Tongue (tissue), 2 donors: ENCODE results near the gene ZFC3H1. TPM values are rescaled to one million over a fixed set of nuclear protein-coding genes. Genes with fewer than 3 reads are reported as not detected.
"Not testable (repeated sequence)": the region's sequence is repeated elsewhere in the genome, so short reads cannot be mapped to it uniquely, and the experiment has no call there.

ENCODE experiments used
- DNase-seq: peaks from one replicate; pipeline ENCODE4 v3.0.0-alpha.2; 2015
- total RNA-seq: library from RNA; depleted of rRNA; stranded (reverse); fragments of >200 nt; gene quantifications from one replicate; pipeline ENCODE4 v1.2.3, GENCODE V29; 2014

The ZFC3H1 gene
- total RNA-seq: 66.1 TPM

GRCh38 chr12:71663561-71664410, at the start of gene ZFC3H1, which contains the start of gene THAP2:
ZFC3H1 (minus strand) TSS chr12:71663848; CDS start chr12:71663610, 238 bp downstream.
THAP2 (plus strand) TSS chr12:71664301; CDS start chr12:71664510, 209 bp downstream.
- peak; percentile 99 for DNase-seq

DNA sequence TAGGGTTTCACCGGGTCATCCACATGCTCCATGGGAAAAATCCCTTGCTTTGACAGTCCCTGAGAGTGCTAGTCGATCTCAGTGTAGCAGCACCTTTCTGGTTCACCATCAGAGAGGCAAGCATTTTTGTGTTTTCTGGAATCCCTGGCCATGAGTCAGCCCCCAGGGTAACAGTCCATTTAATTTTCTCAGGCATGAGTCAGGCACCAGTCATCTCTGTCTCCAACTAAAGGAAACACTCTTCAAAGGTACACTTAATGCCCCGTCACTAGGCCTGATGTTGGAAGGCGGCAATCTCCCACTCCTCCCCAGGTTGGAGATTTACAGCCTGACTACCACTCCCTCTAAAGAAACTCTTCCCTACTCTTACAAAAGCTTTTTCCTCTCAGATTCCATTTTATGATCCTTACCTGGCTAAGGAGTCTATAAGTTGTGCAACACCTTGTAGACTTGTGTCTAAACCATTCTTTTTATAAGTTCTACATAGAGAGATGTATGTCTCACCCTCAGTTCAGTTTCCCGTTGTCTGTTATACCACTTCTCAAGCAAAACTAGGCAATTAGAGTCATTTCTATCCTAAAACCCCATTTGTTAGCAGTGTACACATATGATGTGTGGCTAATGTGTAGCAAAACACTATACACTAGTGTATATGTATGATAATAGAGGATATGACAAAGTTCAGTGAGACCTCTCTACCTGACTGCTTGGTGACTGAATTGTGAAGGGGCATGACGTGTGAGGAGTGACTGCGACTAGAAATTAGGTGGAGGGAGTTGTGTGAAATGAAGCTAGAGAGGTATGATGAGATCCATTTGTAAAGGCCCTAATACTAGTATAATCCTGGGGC, 46.9 kb upstream of the ZFC3H1 start:
- DNase-seq: no peak

- no peak for DNase-seq
Observed at GRCh38 chr12:71708658-71709057, 45.0 kb upstream of the ZFC3H1 start.

GRCh38 chr12:71704920-71705319, 41.3 kb upstream of the ZFC3H1 start:
- no peak for DNase-seq

DNA sequence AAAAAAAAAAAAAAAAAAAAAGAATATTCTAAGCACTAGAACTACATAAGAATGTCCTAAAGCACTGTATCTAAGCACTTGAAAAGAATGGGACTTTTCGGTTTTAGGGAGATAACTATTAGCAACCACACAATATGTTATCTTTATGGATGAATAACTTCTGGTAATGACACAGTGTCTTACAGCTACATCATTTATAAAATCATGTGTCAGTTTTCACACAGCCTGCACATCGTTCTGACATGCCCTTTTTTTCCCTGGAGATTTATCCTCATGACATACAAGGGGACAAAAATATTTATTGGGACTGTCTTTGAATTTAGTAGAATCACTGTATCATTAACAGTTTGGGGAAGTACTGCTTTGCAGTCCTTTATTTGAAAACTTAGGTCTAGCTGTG, 39.6 kb upstream of the ZFC3H1 start:
- no peak for DNase-seq

- no peak for DNase-seq
Observed at GRCh38 chr12:71702590-71702989, 38.9 kb upstream of the ZFC3H1 start.

GRCh38 chr12:71702181-71702580, 38.5 kb upstream of the ZFC3H1 start:
- not testable (repeated sequence) for DNase-seq

DNA sequence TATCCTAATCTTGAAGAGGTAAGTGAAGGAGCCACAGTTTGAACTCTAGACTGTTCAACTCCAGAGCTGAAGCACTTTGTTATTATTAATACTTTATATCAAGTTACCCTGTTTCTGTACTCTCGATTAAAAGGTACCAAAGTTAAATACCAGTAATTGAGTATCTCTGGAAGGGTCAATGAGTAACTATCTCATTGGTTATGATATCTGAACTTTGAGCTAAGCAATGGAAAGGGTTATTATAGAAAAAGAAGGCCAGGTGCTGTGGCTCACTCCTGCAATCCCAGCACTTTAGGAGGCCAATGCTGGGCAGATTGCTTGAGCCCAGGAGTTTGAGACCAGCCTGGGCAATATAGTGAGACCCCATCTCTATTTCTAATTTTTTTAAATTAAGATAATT, 32.1 kb upstream of the ZFC3H1 start:
- DNase-seq: no peak

DNA sequence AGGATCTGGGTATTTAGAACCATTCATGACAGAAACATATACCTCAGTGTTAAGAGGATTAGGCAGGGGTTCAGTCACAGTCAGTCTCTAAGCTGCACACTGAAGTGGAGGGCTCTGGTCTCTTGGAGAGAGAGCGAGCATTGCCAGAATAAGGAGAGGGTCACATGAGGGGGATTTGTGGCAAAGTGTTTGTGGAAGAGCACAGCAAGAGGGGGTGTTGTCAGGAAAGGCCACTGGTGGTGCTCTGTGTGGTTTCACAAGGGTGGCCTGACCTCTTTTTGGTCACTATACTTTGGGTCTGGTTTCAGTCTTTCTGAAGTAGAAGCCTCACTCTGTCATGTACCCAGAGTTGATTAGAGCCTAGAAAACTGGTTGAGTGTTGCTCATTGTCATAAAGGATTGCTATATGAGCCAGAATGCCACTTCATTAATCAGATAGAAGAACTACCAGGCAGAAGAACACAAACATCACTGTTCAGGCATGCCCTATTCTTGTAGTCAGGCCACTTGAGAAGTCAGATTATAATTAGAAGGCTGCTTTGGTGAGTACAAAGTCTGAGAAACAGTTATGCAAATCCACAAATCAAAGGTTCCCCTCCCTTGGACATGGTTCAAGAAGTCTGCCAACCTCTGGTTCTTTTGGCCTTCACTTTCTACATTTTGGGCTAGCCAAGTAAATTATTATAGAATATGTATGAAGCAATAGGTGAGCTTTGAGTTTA, 30.6 kb upstream of the ZFC3H1 start:
- DNase-seq: peak; percentile 32

DNA sequence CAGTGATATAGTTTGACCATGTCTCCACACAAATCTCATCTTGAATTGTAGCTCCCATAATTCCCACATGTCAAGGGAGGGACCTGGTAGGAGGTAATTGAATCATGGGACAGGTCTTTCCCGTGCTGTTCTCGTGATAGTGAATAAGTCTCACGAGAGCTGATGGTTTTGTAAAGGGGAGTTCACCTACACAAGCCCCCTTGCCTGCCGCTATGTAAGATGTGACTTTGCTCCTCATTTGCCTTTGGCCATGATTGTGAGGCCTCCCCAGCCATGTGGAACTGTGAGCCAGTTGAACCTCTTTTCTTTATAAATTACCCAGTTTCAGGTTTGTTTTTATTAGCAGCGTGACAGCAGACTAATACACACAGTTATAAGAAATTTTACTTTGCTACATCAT, 30.0 kb upstream of the ZFC3H1 start:
- not testable (repeated sequence) for DNase-seq

DNA sequence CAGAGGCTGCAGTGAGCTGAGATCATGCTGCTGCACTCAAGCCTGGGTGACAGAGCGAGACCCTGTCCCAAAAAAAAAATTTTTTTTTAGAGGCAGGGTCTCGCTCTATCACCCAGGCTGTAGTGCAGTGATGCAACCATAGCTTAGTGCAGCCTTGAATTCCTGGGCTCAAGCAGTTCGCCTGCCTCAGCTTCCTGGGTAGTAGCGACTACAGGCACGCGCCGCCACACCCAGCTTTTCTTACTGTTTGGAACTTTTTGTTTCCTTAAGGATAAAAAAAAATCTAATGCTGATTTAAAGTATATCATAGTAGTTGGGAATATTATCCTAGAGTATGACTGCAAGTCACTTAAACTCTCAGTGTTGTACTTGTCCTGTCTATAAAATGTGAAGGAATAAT, 29.5 kb upstream of the ZFC3H1 start:
- DNase-seq: no peak

GRCh38 chr12:71691504-71692129, 28.0 kb upstream of the ZFC3H1 start:
- peak; percentile 42 for DNase-seq

GRCh38 chr12:71688961-71689570, 25.4 kb upstream of the ZFC3H1 start:
- DNase-seq: no peak

- not testable (repeated sequence) for DNase-seq
Observed at GRCh38 chr12:71687172-71687571, 23.5 kb upstream of the ZFC3H1 start.

DNA sequence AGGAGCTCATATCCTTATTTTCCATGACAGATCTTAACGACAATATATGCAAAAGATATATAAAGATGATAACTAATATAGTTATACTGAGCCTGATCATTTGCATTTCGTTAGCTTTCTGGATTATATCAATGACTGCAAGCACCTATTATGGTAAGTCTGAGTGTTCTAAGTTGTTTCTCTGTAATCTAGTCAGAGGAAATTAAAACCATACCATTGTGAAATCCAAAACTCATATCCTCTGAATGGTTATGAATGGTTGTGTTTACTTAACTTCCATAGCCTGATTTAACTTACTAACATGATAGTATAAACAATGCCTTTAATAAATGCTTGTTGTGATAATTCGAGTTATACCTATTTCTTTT, 23.0 kb upstream of the ZFC3H1 start:
- no peak for DNase-seq

DNA sequence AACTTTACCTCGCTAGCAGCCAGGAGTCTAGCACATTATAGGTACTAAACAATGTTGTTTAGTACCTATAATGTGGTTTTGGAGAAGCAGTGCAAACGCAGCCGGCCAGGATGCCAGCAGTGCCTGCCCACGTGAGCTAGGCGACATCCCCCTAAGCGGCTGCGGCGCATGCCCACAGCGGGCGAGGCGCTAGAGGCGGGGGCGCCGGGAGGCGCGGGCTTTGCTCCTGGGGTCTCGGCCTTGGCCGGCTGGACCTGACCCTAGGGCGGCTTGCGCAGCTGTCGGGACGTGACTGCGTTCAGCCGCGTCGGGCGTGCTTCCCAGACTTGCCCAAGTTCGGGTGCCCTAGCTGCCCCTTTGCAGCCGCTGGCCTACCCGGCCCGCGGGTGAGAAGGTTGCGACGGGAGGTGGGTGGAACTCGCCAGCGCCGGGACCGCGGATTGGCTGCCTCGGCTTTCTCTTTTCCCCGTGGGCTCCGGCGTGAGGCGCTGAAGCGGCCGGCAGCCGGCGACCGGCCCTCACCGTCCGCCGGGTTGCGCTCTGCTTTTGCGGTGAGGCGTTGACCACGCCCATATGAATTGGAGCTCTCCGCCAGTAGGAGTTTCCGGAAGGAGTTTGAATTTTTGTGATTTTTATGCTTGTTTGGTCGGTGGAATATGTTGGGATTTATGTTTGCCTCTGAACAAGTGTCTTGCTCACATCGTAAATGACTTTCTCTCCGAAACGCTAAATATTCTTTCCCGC, 22.4 kb upstream of the ZFC3H1 start, which contains the start of gene TMEM19:
TMEM19 (plus strand) TSS at position 169 of the 744 bp plus-strand sequence. CDS start 599 bp downstream, outside the sequence.
- DNase-seq: peak; percentile 94

DNA sequence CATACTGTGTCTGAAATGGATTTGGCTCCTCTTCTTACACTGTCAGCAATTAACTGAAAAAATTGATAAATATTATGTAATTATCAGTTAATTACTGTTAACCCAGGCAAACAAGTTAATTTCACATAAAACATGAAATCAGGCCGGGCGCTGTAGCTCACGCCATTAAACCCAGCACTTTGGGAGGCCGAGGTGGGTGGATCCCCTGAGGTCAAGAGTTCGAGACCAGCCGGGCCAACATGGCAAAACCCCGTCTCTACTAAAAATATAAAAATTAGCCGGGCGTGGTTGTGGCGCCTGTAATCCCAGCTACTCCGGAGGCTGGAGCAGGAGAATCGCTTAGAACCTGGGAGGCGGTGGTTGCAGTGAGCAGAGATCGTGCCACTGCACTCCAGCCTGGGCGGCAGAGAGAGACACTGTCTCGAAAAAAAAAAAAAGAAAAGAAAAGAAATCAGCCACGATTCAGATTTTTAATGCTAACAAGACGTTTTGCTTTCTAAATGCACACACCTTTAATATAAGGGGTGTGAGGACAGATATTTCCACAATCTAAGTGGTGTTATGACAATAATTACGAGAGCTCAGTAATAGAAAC, 21.8 kb upstream of the ZFC3H1 start:
- no peak for DNase-seq

GRCh38 chr12:71684081-71684480, 20.4 kb upstream of the ZFC3H1 start:
- no peak for DNase-seq

- DNase-seq: no peak
Observed at GRCh38 chr12:71683633-71684032, 20.0 kb upstream of the ZFC3H1 start.

- no peak for DNase-seq
Observed at GRCh38 chr12:71682466-71682865, 18.8 kb upstream of the ZFC3H1 start.
